Large intestine (tissue), 3 donors: Measurements from ENCODE around the gene RFNG. TPM values are rescaled to one million over a fixed set of nuclear protein-coding genes. Genes with fewer than 3 reads are reported as not detected.

Experiments used
- DNase-seq, 2 donors: peaks; one replicate each; pipeline versions ENCODE4 v3.0.0 to v3.0.0-alpha.2; 2013
- H3K27ac ChIP-seq: one replicate; pipeline ENCODE4 v1.5.1; 2013; ENCODE audit warnings: low read length
- H3K27me3 ChIP-seq: 2 replicates; pipeline ENCODE4 v1.6.1; 2013; ENCODE audit warnings: low read length; ENCODE audit not compliant: control insufficient read depth, insufficient read depth
- H3K36me3 ChIP-seq: 2 replicates; pipeline ENCODE4 v1.6.1; 2013; ENCODE audit warnings: low read length; ENCODE audit not compliant: control insufficient read depth, insufficient read depth
- H3K4me1 ChIP-seq: one replicate; pipeline ENCODE4 v1.6.1; 2013; ENCODE audit warnings: low read length; ENCODE audit not compliant: control insufficient read depth, insufficient read depth
- H3K4me3 ChIP-seq: one replicate; pipeline ENCODE4 v1.5.1; 2013; ENCODE audit warnings: low read length
- H3K9me3 ChIP-seq: one replicate; pipeline ENCODE4 v1.6.1; 2013; ENCODE audit warnings: mild to moderate bottlenecking, low read depth, low read length, moderate library complexity; ENCODE audit not compliant: control insufficient read depth
- WGBS: methylation state at CpG from one replicate; pipeline ENCODE4 v1.1.5; 2013; ENCODE audit warnings: low lambda C conversion rate; ENCODE audit not compliant: insufficient coverage; 5-methylcytosine and 5-hydroxymethylcytosine counted together
- polyA plus RNA-seq: library from polyadenylated mRNA; unstranded; fragments of 120-200 nt; gene quantifications from one replicate; pipeline ENCODE4 v1.2.1, GENCODE V29; 2013

The RFNG gene
- polyA plus RNA-seq, 1 donor, result 42.1 TPM

DNA sequence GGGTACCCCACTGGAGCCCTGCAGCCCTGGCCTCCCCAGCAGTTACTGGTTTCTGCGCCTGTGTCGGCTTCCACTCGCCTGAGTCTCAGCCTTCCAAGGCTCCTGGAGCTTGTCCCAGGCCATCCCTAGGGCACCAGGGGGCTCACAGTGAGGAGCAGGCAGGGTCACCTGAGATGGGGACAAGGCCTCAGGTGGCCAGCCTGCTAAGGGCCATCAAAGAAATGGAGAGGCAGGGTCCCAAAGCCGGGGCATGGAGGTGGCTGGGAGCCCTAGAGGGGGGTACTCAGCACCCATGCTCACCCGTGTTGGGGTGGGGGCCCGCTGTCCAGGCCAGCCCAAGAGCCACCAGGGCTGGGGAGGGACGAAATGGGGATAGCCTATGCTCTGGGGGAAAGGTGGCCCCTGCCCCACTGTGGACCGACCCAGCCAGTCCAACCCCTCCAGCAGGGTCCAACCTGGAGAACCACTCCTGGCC lies 45.1 kb upstream of the RFNG start:
- no peak for DNase-seq
- Histone ChIP-seq H3K9me3 (peaks cover 4% of the 10 kb centered on the region), H3K4me3 (peak overlapping the region; percentile 53), H3K36me3 (peaks cover 40% of the 10 kb centered on the region), H3K27ac (no peak overlapping the region), H3K4me1 (peaks cover 29% of the 10 kb centered on the region), H3K27me3 (no peaks in the 10 kb centered on the region)
- WGBS, result no CpG with 5 or more reads among the region's 8 CpGs

DNA sequence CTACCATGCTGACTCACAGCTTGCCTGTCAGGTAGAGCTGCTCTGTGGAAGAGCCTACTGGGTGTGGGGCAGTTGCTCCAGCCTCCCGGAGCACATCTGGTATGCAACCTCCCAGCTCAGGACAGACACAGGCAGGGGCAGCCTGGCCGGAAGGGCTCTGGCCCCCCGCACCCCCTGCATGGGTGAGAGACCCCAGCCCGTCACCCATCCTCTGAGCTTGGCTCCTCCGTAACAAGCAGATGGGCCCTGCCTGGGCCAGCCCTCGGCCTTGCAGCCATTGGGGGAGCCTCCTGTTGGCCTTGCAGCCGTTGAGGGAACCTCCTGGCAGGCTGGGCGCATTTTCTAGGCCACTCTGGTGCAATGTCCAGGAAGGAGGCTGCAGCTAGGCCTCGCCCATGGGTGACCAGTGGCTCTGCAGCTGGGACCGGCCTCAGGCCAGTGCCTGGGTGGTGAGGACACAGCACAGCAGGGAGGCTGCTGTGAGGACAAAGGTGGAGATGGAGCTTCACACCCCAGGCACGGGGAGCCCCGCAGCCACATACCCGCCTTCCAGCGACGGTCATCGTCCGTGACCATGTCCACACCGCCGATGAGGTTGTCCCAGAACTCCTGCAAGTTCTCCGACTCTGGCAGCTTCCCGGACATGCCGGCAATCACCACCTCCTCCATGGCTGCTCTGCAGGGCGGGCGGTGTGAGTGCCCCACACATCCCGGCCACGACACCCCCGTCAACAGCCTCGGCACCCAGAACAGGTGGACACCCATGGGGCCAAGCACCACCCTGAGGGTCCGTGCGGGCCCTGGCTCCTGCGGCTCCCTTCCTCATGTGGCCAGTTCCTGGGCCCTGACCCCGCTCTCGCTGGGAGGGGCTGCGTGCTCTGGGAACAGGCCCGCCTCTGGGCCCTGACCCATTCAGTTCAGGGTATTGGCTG lies 44.4 kb upstream of the RFNG start:
- no peak for DNase-seq
- Histone ChIP-seq H3K27ac (no peak overlapping the region), H3K4me3 (peak overlapping the region; percentile 53), H3K27me3 (no peaks in the 10 kb centered on the region), H3K36me3 (peaks cover 43% of the 10 kb centered on the region), H3K9me3 (peaks cover 4% of the 10 kb centered on the region), H3K4me1 (peaks cover 22% of the 10 kb centered on the region)
- no CpG with 5 or more reads among the region's 35 CpGs for WGBS

DNA sequence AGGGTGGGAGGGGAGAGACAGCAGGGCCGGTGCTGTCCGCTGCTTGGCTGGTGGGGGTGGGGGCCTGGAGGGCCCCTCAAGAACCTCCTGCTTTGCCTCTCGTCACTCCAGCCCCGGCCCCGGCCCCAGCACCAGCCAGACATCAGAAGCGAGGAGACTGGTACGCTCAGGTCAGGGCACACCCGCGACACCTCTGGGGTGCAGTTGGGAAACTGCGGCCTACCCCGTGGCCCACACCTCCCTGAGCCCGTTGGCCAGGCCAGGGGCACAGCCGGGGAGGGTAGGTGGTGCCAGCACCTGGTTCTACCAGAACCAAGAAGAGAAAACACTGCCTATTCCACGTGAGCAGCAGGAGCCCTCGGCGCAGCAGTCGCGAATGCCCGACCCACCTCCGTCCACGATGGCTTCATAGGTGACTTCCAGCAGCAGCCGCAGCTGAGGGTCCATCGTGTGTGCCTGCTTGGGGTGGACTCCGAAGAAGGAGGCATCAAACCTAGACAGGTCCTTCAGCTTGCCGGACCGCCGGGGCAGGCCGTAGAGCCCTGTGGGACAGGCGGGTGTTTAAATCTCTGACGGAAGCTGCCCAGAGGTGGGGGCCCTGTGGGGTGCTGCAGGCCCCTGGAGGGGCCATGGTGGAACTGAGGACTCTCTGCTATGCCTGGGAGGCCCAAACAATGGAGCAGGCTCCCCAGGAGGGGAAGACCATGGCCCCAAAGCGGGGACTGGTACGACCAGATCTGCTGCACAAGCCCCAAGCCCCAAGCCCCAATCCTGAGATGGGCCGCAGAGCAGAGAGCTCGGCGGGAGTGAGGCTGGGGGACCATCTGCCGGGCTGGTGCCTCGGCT lies 43.5 kb upstream of the RFNG start:
- no CpG with 5 or more reads among the region's 37 CpGs for WGBS

DNA sequence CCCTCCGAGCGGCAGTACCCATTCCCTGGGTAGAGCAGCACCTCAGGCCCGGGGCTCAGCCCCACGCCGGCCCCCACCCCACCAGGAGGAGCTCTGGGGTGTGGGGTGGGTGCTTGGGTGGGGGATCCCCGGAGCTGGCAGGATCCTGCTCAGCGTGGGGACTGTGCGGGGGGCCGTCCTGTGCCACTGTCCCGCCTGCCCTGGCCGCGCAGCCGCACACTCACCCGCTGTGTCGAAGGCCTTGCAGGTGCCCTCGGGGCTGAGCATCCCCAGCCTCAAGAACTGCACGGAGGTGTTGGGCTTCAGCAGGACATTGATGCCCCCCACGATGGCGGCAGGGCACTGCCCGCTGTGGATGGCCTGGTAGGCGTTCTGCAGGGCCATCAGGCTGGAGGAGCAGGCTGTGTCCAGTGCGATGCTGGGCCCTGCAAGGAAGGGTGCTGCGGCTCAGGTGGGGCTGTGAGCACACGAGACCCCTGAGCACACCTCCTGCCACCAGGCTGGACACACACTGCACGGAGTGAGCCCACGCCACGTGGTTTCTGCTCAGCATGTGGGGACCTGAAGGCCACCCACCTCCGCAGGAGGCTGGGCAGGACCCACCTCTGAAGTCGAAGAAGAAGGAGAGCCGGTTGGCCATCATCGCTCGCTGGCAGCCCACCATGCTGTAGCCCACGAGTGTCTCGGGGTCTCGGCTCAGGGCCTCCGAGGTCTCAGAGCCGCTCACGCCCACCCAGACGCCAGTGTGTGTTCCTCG lies 41.6 kb upstream of the RFNG start:
- Histone ChIP-seq H3K9me3 (no peaks in the 10 kb centered on the region), H3K4me3 (no peak overlapping the region), H3K4me1 (peaks cover 10% of the 10 kb centered on the region), H3K36me3 (peaks cover 70% of the 10 kb centered on the region), H3K27me3 (no peaks in the 10 kb centered on the region), H3K27ac (no peak overlapping the region)
- DNase-seq, result no peak
- no CpG with 5 or more reads among the region's 40 CpGs for WGBS

More for the DNA sequence above, 43.5 kb upstream of the RFNG start:
- H3K27me3 ChIP-seq, result no peaks in the 10 kb centered on the region
- no peak for DNase-seq
- no peak overlapping the region for H3K4me3 ChIP-seq
- H3K27ac ChIP-seq, result no peak overlapping the region
- H3K9me3 ChIP-seq, result peaks cover 4% of the 10 kb centered on the region
- H3K4me1 ChIP-seq, result peaks cover 19% of the 10 kb centered on the region
- peaks cover 50% of the 10 kb centered on the region for H3K36me3 ChIP-seq

DNA sequence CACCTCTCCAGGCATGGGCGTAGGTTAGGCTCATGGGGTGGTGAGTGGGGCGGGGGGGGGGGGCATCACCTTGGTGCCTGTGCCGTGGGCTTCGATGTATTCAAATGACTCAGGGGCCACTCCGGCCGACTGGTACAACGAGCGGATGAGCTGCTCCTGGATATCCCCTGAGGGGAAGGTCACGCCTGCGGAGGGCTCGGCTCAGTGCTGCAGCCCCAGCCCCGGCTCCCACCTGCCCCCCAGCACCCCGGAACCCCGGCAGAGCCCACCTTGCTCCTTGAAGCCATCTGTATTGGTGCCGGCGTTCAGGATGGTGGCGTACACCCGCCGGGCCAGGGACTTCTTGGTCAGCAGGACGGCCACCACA lies 41.0 kb upstream of the RFNG start:
- Histone ChIP-seq H3K9me3 (no peaks in the 10 kb centered on the region), H3K36me3 (peaks cover 74% of the 10 kb centered on the region), H3K4me3 (no peak overlapping the region), H3K27ac (no peak overlapping the region), H3K4me1 (peaks cover 10% of the 10 kb centered on the region), H3K27me3 (no peaks in the 10 kb centered on the region)
- DNase-seq, result no peak
- WGBS, result no CpG with 5 or more reads among the region's 20 CpGs

DNA sequence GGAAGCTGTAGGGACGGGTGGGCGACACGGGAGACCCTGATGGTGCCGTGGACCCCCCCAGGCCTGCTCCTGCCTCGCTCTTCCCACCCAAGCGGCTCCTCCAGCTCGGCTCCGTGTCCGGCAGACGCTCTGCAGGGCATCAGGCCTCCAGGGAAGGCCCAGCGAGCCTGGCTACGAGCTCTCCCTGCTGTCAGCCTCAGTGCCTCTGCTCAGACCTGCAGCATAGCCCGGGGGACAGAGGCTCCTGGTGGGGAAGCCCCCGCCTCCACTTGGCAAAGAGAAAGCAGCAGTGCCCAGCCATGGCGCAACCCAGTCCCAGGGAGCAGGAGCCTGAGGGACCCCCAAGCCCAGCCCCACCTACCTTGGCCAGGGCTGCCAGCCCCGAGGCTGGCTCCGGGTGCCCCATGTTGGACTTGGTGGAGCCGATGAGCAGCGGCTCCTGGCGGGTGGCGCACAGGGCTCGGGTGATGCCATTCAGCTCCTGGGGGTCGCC lies 40.5 kb upstream of the RFNG start:
- no CpG with 5 or more reads among the region's 23 CpGs for WGBS
- H3K27ac ChIP-seq, result no peak overlapping the region
- no peaks in the 10 kb centered on the region for H3K9me3 ChIP-seq
- peaks cover 79% of the 10 kb centered on the region for H3K36me3 ChIP-seq
- no peak overlapping the region for H3K4me3 ChIP-seq
- DNase-seq, result no peak
- peaks cover 10% of the 10 kb centered on the region for H3K4me1 ChIP-seq
- H3K27me3 ChIP-seq, result no peaks in the 10 kb centered on the region

DNA sequence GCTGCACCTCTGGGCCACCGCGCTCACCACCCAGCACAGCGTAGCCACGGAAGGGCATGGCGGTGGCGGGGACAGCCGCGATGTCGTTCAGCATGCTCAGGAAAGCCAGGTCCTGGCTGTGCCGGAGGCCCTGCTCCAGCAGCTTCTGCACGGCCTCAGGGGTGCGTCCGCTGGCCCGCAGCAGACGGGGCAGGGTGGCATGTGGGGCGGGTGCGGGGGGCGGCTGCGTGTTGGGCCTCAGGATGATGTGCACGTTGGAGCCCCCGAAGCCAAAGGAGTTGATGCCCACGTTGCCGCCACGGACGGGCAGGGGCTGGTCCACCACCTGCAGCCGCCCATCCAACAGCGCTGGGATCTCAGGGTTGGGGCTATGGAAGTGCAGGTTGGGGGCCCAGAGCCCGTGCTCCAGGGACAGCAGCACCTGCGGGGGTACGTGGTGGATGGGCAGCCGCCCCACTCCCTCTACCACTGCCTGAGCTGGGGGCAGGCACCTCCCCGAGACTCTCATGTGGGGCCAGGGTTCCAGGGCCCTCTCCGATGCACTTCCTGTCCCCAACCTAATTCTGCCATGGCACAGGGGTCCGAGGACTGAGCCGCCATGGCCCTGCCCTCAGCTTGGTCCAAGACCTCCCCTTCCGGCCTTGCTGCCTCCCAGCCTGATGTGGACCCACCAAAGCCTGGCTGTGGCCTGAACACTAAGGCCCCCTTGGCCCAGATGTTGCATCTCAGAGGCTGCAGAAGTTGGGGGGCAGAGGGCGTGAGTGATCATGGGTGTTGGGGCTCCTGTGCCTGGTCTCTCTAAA lies 39.9 kb upstream of the RFNG start:
- no peak overlapping the region for H3K4me3 ChIP-seq
- peaks cover 85% of the 10 kb centered on the region for H3K36me3 ChIP-seq
- DNase-seq, result no peak

DNA sequence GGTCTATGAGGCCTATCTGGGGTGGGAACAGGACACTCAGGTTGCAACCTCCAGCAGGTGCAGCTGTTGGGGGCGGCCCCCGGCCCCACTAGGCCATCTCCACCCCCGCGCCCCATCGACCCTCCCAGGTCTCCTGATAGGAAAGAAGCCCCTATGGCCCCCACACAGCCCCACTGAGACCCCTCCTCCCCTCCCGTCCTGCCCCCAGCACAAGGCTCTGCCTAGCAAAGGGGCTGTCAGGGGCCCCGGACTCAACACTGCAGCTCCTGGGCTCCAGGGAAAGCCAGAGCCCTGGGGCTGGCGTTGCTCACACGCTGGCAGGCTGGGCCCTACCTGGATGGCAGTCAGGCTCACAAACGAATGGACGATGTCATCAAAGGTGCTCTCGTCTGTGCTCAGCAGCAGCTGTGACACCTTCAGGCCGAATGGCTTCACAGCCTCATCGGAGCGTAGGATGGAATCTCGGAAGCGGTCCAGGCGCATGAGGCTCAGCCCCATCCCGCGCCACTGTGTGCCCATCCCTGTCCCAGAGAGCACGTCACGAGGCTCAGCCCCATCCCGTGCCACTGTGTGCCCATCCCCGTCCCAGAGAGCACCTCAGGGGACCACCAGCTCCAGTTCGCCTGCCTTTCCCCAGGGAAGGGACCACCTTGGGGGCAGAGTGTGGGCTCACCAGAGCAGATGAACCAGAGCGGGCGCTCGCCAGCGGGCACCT lies 39.1 kb upstream of the RFNG start:
- H3K9me3 ChIP-seq, result no peaks in the 10 kb centered on the region
- H3K36me3 ChIP-seq, result peaks cover 89% of the 10 kb centered on the region
- no peak overlapping the region for H3K4me3 ChIP-seq
- DNase-seq, result no peak
- H3K27ac ChIP-seq, result no peak overlapping the region
- no peaks in the 10 kb centered on the region for H3K4me1 ChIP-seq
- no peaks in the 10 kb centered on the region for H3K27me3 ChIP-seq
- no CpG with 5 or more reads among the region's 29 CpGs for WGBS

More for the DNA sequence above, 39.9 kb upstream of the RFNG start:
- H3K27me3 ChIP-seq, result no peaks in the 10 kb centered on the region
- no peak overlapping the region for H3K27ac ChIP-seq
- no CpG with 5 or more reads among the region's 37 CpGs for WGBS
- H3K9me3 ChIP-seq, result no peaks in the 10 kb centered on the region
- H3K4me1 ChIP-seq, result peaks cover 3% of the 10 kb centered on the region
